HL-60 (cell line): ENCODE measurements around the gene ZFP64.

ENCODE experiments used
- CTCF ChIP-seq: IDR thresholded peaks from one replicate; pipeline ENCODE4 v1.5.1; 2011; ENCODE audit warnings: low read length, control low read depth, inconsistent platforms; ENCODE audit not compliant: insufficient read depth
- GABPA ChIP-seq: IDR thresholded peaks from 2 replicates; pipeline ENCODE4 v1.6.1; 2012; ENCODE audit warnings: low read depth
- POLR2AphosphoS5 ChIP-seq: IDR thresholded peaks from 2 replicates; pipeline ENCODE4 v1.6.1; 2012; ENCODE audit warnings: low read depth
- REST ChIP-seq: IDR thresholded peaks from 2 replicates; pipeline ENCODE4 v1.6.1; 2012; ENCODE audit warnings: low read depth; ENCODE audit not compliant: insufficient replicate concordance

GRCh38 chr20:52103335-52103912 lies 88.2 kb downstream of the ZFP64 start:
- TF ChIP-seq CTCF (no peak), REST (no peak), POLR2AphosphoS5 (no peak), GABPA (no peak)
